ENCODE measurements around the gene HCLS1.

GRCh38 chr3:121641127-121641526 is 19.6 kb downstream of the HCLS1 start:
- no peak for TF ChIP-seq SP1 (IDR thresholded peaks at IDR 0.05)
- TF ChIP-seq FOXK2 (IDR thresholded peaks at IDR 0.05), result no peak
- TF ChIP-seq HDGF (IDR thresholded peaks at IDR 0.05; ENCODE audit: borderline replicate concordance), result no peak
- no peak for TF ChIP-seq CTBP1 (IDR thresholded peaks at IDR 0.05; ENCODE audit: borderline replicate concordance)
- no peak for TF ChIP-seq BHLHE40 (IDR thresholded peaks at IDR 0.05; ENCODE audit: borderline replicate concordance)
- no peak for TF ChIP-seq FOXA1 (IDR thresholded peaks at IDR 0.05)
- TF ChIP-seq ARNT (IDR thresholded peaks at IDR 0.05), result no peak
- no peak for TF ChIP-seq TARDBP (IDR thresholded peaks at IDR 0.05)
- TF ChIP-seq ELF4 (IDR thresholded peaks at IDR 0.05), result no peak
- no peak for TF ChIP-seq FOXM1 (IDR thresholded peaks at IDR 0.05; ENCODE audit: borderline replicate concordance)
- no peak for TF ChIP-seq PKNOX1 (IDR thresholded peaks at IDR 0.05)
- no peak for TF ChIP-seq NFRKB (IDR thresholded peaks at IDR 0.05)
- no peak for TF ChIP-seq SUZ12 (IDR thresholded peaks at IDR 0.05)
- TF ChIP-seq ZNF384 (IDR thresholded peaks at IDR 0.05), result no peak

Data from HEK293T (cell line).